H1 (cell line): ENCODE data around the gene CKAP5. TPM values are rescaled to one million over a fixed set of nuclear protein-coding genes. Genes with fewer than 3 reads are reported as not detected.

Experiments
- CTCF ChIA-PET: fragments of 300-600 bp; sonication (Branson Sonifier 250); formaldehyde crosslinking; loops from one replicate; lab custom pipeline; 2021; ENCODE audit not compliant: partially characterized antibody; lab: Charles Lee
- POLR2A ChIA-PET: fragments of 300-600 bp; sonication (Branson Sonifier 250); formaldehyde crosslinking; loops from one replicate; lab custom pipeline; 2021; ENCODE audit warnings: inconsistent platforms; ENCODE audit not compliant: partially characterized antibody; lab: Charles Lee
- DNase-seq, 2 experiments: peaks; one replicate each; pipeline versions ENCODE4 v3.0.0 to v3.0.0-alpha.2; 2010 to 2022; ENCODE audit warnings: low spot score in 2 of 2, low read depth in 1 of 2, mixed read lengths in 1 of 2
- FAIRE-seq: peaks from 2 replicates; lab custom pipeline; 2011; peaks lifted over from hg19 to GRCh38; lab: Jason Lieb, UNC
- H2AFZ ChIP-seq: 2 replicates; pipeline ENCODE4 v1.8.1; 2012; ENCODE audit warnings: low read length, inconsistent platforms
- H2AK5ac ChIP-seq: 2 replicates; pipeline ENCODE4 v1.6.1; 2013; ENCODE audit warnings: low read depth, low read length
- H2BK120ac ChIP-seq: replicated peaks from 2 replicates; pipeline ENCODE3; 2013; ENCODE audit warnings: low read depth, low read length, inconsistent platforms
- H2BK12ac ChIP-seq: 2 replicates; pipeline ENCODE4 v1.6.1; 2013; ENCODE audit warnings: low read depth, low read length
- H2BK15ac ChIP-seq: 2 replicates; pipeline ENCODE4 v1.6.1; 2013; ENCODE audit warnings: low read length
- H2BK20ac ChIP-seq: 2 replicates; pipeline ENCODE4 v1.6.1; 2013; ENCODE audit warnings: low read length
- H2BK5ac ChIP-seq: 2 replicates; pipeline ENCODE4 v1.6.1; 2013; ENCODE audit warnings: low read depth, low read length
- H3K14ac ChIP-seq: 2 replicates; pipeline ENCODE4 v1.6.1; 2013; ENCODE audit warnings: inconsistent platforms; ENCODE audit not compliant: insufficient read length
- H3K18ac ChIP-seq: 2 replicates; pipeline ENCODE4 v1.6.1; 2013; ENCODE audit warnings: low read length; ENCODE audit errors: extremely low read depth
- H3K23ac ChIP-seq: 2 replicates; pipeline ENCODE4 v1.6.1; 2013; ENCODE audit warnings: inconsistent platforms; ENCODE audit not compliant: insufficient read length
- H3K23me2 ChIP-seq: 2 replicates; pipeline ENCODE4 v1.6.1; 2013; ENCODE audit warnings: low read depth, low read length
- H3K27ac ChIP-seq: 2 replicates; pipeline ENCODE4 v1.6.1; 2011; ENCODE audit warnings: low read depth, low read length, inconsistent platforms
- H3K27me3 ChIP-seq, 4 experiments: replicated peaks in 1 of 4; 1 replicate in 1 of 4; 2 replicates in 3 of 4; pipeline versions ENCODE4 v1.6.1 to v1.8.1; 2011 to 2013; ENCODE audit warnings: low read length in 3 of 4, mild to moderate bottlenecking in 3 of 4, inconsistent platforms in 2 of 4, mixed read lengths in 2 of 4, moderate library complexity in 1 of 4; ENCODE audit not compliant: control insufficient read depth in 3 of 4, insufficient read depth in 3 of 4; ENCODE audit errors: extremely low read depth in 1 of 4
- H3K36me3 ChIP-seq, 4 experiments: 2 replicates each; pipeline versions ENCODE4 v1.6.1 to v1.8.1; 2011 to 2013; ENCODE audit warnings: mild to moderate bottlenecking in 4 of 4, low read length in 3 of 4, moderate library complexity in 2 of 4, control low read depth in 1 of 4, inconsistent platforms in 1 of 4; ENCODE audit not compliant: insufficient read depth in 4 of 4, control insufficient read depth in 2 of 4
- H3K4ac ChIP-seq: replicated peaks from 2 replicates; pipeline ENCODE3; 2013; ENCODE audit warnings: low read length, low read depth, mixed read lengths, inconsistent platforms; ENCODE audit not compliant: insufficient read length
- H3K4me1 ChIP-seq, 4 experiments: replicated peaks in 1 of 4; 1 replicate in 1 of 4; 2 replicates in 3 of 4; pipeline versions ENCODE4 v1.6.1 to v1.8.1; 2011 to 2013; ENCODE audit warnings: low read length in 3 of 4, inconsistent platforms in 2 of 4, mixed read lengths in 1 of 4; ENCODE audit not compliant: insufficient read depth in 4 of 4, control insufficient read depth in 3 of 4
- H3K4me2 ChIP-seq, 2 experiments: 2 replicates each; pipeline versions ENCODE4 v1.6.1 to v1.8.1; 2011 to 2013; ENCODE audit warnings: low read depth in 2 of 2, low read length in 2 of 2, control low read depth in 1 of 2, inconsistent platforms in 1 of 2, mild to moderate bottlenecking in 1 of 2; ENCODE audit not compliant: insufficient read depth in 1 of 2
- H3K4me3 ChIP-seq, 4 experiments: fragments of 200-600, 300-600 bp in 1 of 4; sonication (generic), shearing (Covaris generic), sonication (Bioruptor Twin) in 1 of 4; 2 replicates each; pipeline versions ENCODE4 v1.5.1 to v1.8.1; 2011 to 2016; ENCODE audit warnings: low read length in 4 of 4, low read depth in 3 of 4, control low read depth in 2 of 4, inconsistent platforms in 2 of 4, mild to moderate bottlenecking in 2 of 4, mixed read lengths in 1 of 4, moderate library complexity in 1 of 4; ENCODE audit not compliant: insufficient read depth in 2 of 4; ENCODE audit errors: extremely low read depth in 1 of 4
- H3K56ac ChIP-seq: replicated peaks from 2 replicates; pipeline ENCODE3; 2013; ENCODE audit warnings: low read depth, mild to moderate bottlenecking, mixed read lengths, low read length, inconsistent platforms; ENCODE audit not compliant: insufficient read length
- H3K79me1 ChIP-seq: 2 replicates; pipeline ENCODE4 v1.6.1; 2013; ENCODE audit warnings: low read depth, low read length, control low read depth
- H3K79me2 ChIP-seq, 2 experiments: 2 replicates each; pipeline versions ENCODE4 v1.6.1 to v1.8.1; 2012 to 2013; ENCODE audit warnings: low read length in 2 of 2, mild to moderate bottlenecking in 2 of 2, inconsistent platforms in 1 of 2; ENCODE audit not compliant: insufficient read depth in 2 of 2, control insufficient read depth in 1 of 2
- H3K9ac ChIP-seq, 4 experiments: replicated peaks in 1 of 4; 1 replicate in 1 of 4; 2 replicates in 3 of 4; pipeline versions ENCODE4 v1.6.1 to v1.8.1; 2011 to 2013; ENCODE audit warnings: low read depth in 3 of 4, low read length in 3 of 4, control low read depth in 2 of 4, mild to moderate bottlenecking in 2 of 4, moderate library complexity in 2 of 4, inconsistent platforms in 1 of 4; ENCODE audit errors: extremely low read depth in 1 of 4
- H3K9me3 ChIP-seq, 2 experiments: 2 replicates each; pipeline versions ENCODE4 v1.6.1 to v1.8.1; 2012 to 2013; ENCODE audit warnings: mild to moderate bottlenecking in 2 of 2, moderate library complexity in 2 of 2, control low read depth in 1 of 2, inconsistent platforms in 1 of 2, low read depth in 1 of 2, low read length in 1 of 2, mixed read lengths in 1 of 2; ENCODE audit not compliant: insufficient read depth in 2 of 2
- H4K20me1 ChIP-seq, 2 experiments: replicated peaks in 1 of 2; 2 replicates each; pipeline versions ENCODE3 to v1.8.1; 2011 to 2013; ENCODE audit warnings: inconsistent platforms in 2 of 2, low read length in 2 of 2, mild to moderate bottlenecking in 1 of 2; ENCODE audit not compliant: insufficient read depth in 2 of 2, control insufficient read depth in 1 of 2
- H4K5ac ChIP-seq: 2 replicates; pipeline ENCODE4 v1.6.1; 2013; ENCODE audit warnings: low read length, low read depth, mixed read lengths, inconsistent platforms; ENCODE audit not compliant: insufficient read length
- H4K8ac ChIP-seq: 2 replicates; pipeline ENCODE4 v1.8.0; 2013; ENCODE audit warnings: mild to moderate bottlenecking, moderate library complexity, low read length, inconsistent platforms; ENCODE audit not compliant: insufficient read depth; ENCODE audit errors: extremely low read depth
- H4K91ac ChIP-seq: replicated peaks from 2 replicates; pipeline ENCODE3; 2013; ENCODE audit warnings: low read length, mixed read lengths, inconsistent platforms; ENCODE audit not compliant: insufficient read length
- WGBS, 2 experiments: shearing (Covaris generic) in 1 of 2; methylation state at CpG; one replicate each; pipeline versions ENCODE4 v1.1.6 to v1.1.7; 2013 to 2015; ENCODE audit warnings: low lambda C conversion rate in 2 of 2, mixed read lengths in 2 of 2, inconsistent platforms in 1 of 2, low coverage in 1 of 2, missing lambda C conversion rate in 1 of 2; ENCODE audit not compliant: insufficient replicate concordance in 2 of 2, insufficient coverage in 1 of 2, insufficient read length in 1 of 2; ENCODE audit errors: extremely low coverage in 1 of 2, missing lambda C conversion rate in 1 of 2; 5-methylcytosine and 5-hydroxymethylcytosine counted together
- polyA plus RNA-seq, 7 experiments: library from polyadenylated mRNA; depleted of rRNA in 3 of 7; stranded (reverse) in 5 of 7; unstranded in 2 of 7; fragments of >200 nt in 5 of 7; fragments of 200-250 nt in 2 of 7; gene quantifications; 1 replicate in 5 of 7; 2 replicates in 1 of 7; 4 replicates in 1 of 7; pipeline versions ENCODE4 v1.2.1 to v1.2.3, GENCODE V29; 2011 to 2013; ENCODE audit warnings: missing spikeins in 2 of 7, mixed read lengths in 2 of 7
- total RNA-seq: library from RNA; stranded (reverse); fragmentation: NEBNext Ultra II Directional; extraction: Animal tissue kit (Norgen Biotek cat#: 25700); gene quantifications from 2 replicates; pipeline ENCODE4 v1.2.1, GENCODE V29; 2021

Gene CKAP5
- total and polyA plus RNA-seq, 2 of the 8 experiments (the other 6 are each of a cell fraction or from before 2014, with no cell fraction given), result 64.8 to 185 TPM

DNA sequence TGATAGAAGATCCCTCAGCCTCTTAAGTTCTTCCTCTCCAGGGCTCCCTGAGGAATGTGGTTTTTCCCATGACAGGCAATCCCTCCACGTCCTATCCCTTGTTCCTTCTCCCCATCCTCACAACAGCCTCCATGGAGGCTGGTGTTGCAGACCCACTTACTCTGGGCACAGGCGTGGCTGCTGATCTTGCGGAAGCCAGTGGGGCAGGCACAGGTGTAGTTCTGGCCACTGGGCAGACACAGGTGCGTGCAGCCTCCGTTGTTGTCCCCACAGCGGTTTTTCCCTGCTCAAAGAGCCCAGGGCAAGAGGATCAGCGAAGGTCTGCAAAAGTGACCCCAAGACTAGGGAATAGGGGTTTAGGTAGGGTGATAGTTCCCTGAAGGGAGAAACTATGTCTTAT is 43.2 kb upstream of the CKAP5 start:
- no peak overlapping the region for H3K23ac ChIP-seq
- POLR2A ChIA-PET, result no interaction called here
- H2BK15ac ChIP-seq, result no peak overlapping the region
- no peak overlapping the region for H3K4me2 ChIP-seq
- no peak overlapping the region for H2AFZ ChIP-seq
- H3K36me3 ChIP-seq, result peaks cover 0 to 28% (median 13%) of the 10 kb centered on the region in 4 experiments; a peak in 6 of 8 replicates
- no peak for FAIRE-seq
- no peak overlapping the region for H3K9ac ChIP-seq
- no peak overlapping the region for H3K27ac ChIP-seq
- H2BK120ac ChIP-seq, result no peak overlapping the region
- H3K27me3 ChIP-seq, result no peaks in the 10 kb centered on the region
- H3K56ac ChIP-seq, result no peak overlapping the region
- H3K14ac ChIP-seq, result no peak overlapping the region
- DNase-seq, result no peak
- no peak overlapping the region for H2AK5ac ChIP-seq
- no peaks in the 10 kb centered on the region for H3K9me3 ChIP-seq
- no peak overlapping the region for H3K4ac ChIP-seq
- CTCF ChIA-PET, result interaction anchor here (2.3 kb wide), 1 partner anchor 263 kb away, joined by 9 read pairs; no protein-coding TSS in a partner anchor
- H4K8ac ChIP-seq, result no peak overlapping the region
- H3K18ac ChIP-seq, result no peak overlapping the region
- H2BK20ac ChIP-seq, result no peak overlapping the region
- H4K5ac ChIP-seq, result no peak overlapping the region
- H3K79me1 ChIP-seq, result no peaks in the 10 kb centered on the region
- H3K79me2 ChIP-seq, result no peaks in the 10 kb centered on the region
- no peak overlapping the region for H2BK5ac ChIP-seq
- no peaks in the 10 kb centered on the region for H3K4me1 ChIP-seq
- H4K91ac ChIP-seq, result no peak overlapping the region
- peaks cover 2% of the 10 kb centered on the region; the same call in 1 of the 2 replicates for H3K23me2 ChIP-seq
- H3K4me3 ChIP-seq, result no peak overlapping the region
- H2BK12ac ChIP-seq, result no peak overlapping the region
- WGBS, 2 experiments, result 86% methylated on average over 7 of the region's 7 CpGs; no CpG with 5 or more reads in 1 of the 2 experiments
- H4K20me1 ChIP-seq, result no peaks in the 10 kb centered on the region
